ENCODE data around the gene PHAF1. TPM values are rescaled to one million over a fixed set of nuclear protein-coding genes. Genes with fewer than 3 reads are reported as not detected.
A peak's percentile ranks its signal among the peaks of the same experiment; 100 is the strongest.

PHAF1 gene
- total RNA-seq: 10 to 100 TPM; 12.7 to 14.0 TPM

- intact Hi-C loops (cut with DNase I, micrococcal nuclease): loop anchor here (1.0 to 5.0 kb wide), 8 partner anchors 48 to 201 kb away; partner anchors contain the start of genes CBFB (in 1 of the 2), FBXL8 (in 1 of the 2), MATCAP1 (in 1 of the 2) and TMEM208 (in 1 of the 2)
- no peaks in the 10 kb centered on the region for H3K27me3 Mint-ChIP-seq
- ATAC-seq (peak; percentile 94), DNase-seq (peak; percentile 98)
- H3K9me3 Mint-ChIP-seq (ENCODE audit: low read depth): no peaks in the 10 kb centered on the region
- peak within 1 kb of the TSS; percentile 94 for H3K4me3 Mint-ChIP-seq
- POLR2A ChIA-PET: interaction anchor here (0.6 kb wide), 1 partner anchor 35 kb away, joined by 3 read pairs; no protein-coding TSS in a partner anchor
- H3K27ac Mint-ChIP-seq: peak within 1 kb of the TSS; percentile 85
- H3K36me3 Mint-ChIP-seq (ENCODE audit: low read depth): peaks cover 7% of the 10 kb centered on the region
- H3K4me1 Mint-ChIP-seq: peaks cover 24% of the 10 kb centered on the region
- CTCF ChIA-PET: interaction anchor here (0.9 to 1.7 kb wide), 3 partner anchors 9 to 91 kb away, joined by 3 to 5 read pairs (median 3); no protein-coding TSS in a partner anchor
Measured at GRCh38 chr16:67109407-67110135, at the start of gene PHAF1. Gene PHAF1, plus strand, starts transcription at chr16:67109941. Its CDS starts 235 bp downstream, at chr16:67110176.

- Mint-ChIP-seq H3K27me3 (no peaks in the 10 kb centered on the region), H3K36me3 (ENCODE audit: low read depth) (peaks cover 21% of the 10 kb centered on the region), H3K4me3 (no peak overlapping the region), H3K4me1 (peaks cover 12% of the 10 kb centered on the region), H3K27ac (peak overlapping the region; percentile 67), H3K9me3 (ENCODE audit: low read depth) (no peaks in the 10 kb centered on the region)
- POLR2A ChIA-PET: no interaction called here
- DNase-seq: no peak
- CTCF ChIA-PET: no interaction called here
- peak; percentile 44 for ATAC-seq
- intact Hi-C loops (cut with DNase I, micrococcal nuclease): no loop called here
Measured at GRCh38 chr16:67063008-67063407, 46.7 kb upstream of the PHAF1 start.

- Mint-ChIP-seq H3K27me3 (no peaks in the 10 kb centered on the region), H3K27ac (no peak overlapping the region), H3K36me3 (ENCODE audit: low read depth) (peaks cover 32% of the 10 kb centered on the region), H3K4me3 (no peak overlapping the region), H3K4me1 (peaks cover 3% of the 10 kb centered on the region), H3K9me3 (ENCODE audit: low read depth) (no peaks in the 10 kb centered on the region)
- POLR2A ChIA-PET: interaction anchor here (1.1 kb wide), 1 partner anchor 24 kb away, joined by 5 read pairs; no protein-coding TSS in a partner anchor
- CTCF ChIA-PET: interaction anchor here (0.5 to 1.5 kb wide), 6 partner anchors 15 to 512 kb away, joined by 3 to 6 read pairs (median 4); no protein-coding TSS in a partner anchor
- DNase-seq (no peak), ATAC-seq (no peak)
- intact Hi-C loops (cut with DNase I, micrococcal nuclease): no loop called here
Measured at GRCh38 chr16:67068212-67068753, 41.5 kb upstream of the PHAF1 start.

- Mint-ChIP-seq H3K36me3 (ENCODE audit: low read depth) (peaks cover 38% of the 10 kb centered on the region), H3K27me3 (no peaks in the 10 kb centered on the region), H3K4me1 (no peaks in the 10 kb centered on the region), H3K4me3 (no peak overlapping the region), H3K9me3 (ENCODE audit: low read depth) (no peaks in the 10 kb centered on the region), H3K27ac (no peak overlapping the region)
- POLR2A ChIA-PET: no interaction called here
- intact Hi-C loops (cut with DNase I, micrococcal nuclease): no loop called here
- ATAC-seq: no peak
- DNase-seq: no peak
- CTCF ChIA-PET: interaction anchor here (0.5 to 2.5 kb wide), 4 partner anchors 11 to 309 kb away, joined by 3 to 7 read pairs (median 4); no protein-coding TSS in a partner anchor
Measured at GRCh38 chr16:67071476-67072048, 38.2 kb upstream of the PHAF1 start.

GRCh38 chr16:67075331-67075730 lies 34.4 kb upstream of the PHAF1 start:
- no peaks in the 10 kb centered on the region for H3K9me3 Mint-ChIP-seq (ENCODE audit: low read depth)
- POLR2A ChIA-PET: no interaction called here
- intact Hi-C loops (cut with DNase I, micrococcal nuclease): no loop called here
- H3K4me3 Mint-ChIP-seq: no peak overlapping the region
- H3K27me3 Mint-ChIP-seq: no peaks in the 10 kb centered on the region
- DNase-seq (no peak), ATAC-seq (no peak)
- peaks cover 15% of the 10 kb centered on the region for H3K36me3 Mint-ChIP-seq (ENCODE audit: low read depth)
- no peaks in the 10 kb centered on the region for H3K4me1 Mint-ChIP-seq
- CTCF ChIA-PET: interaction anchor here (1.7 kb wide), 1 partner anchor 62 kb away, joined by 5 read pairs; no protein-coding TSS in a partner anchor
- H3K27ac Mint-ChIP-seq: no peak overlapping the region

GRCh38 chr16:67077871-67078270 lies 31.9 kb upstream of the PHAF1 start:
- peaks cover 11% of the 10 kb centered on the region for H3K36me3 Mint-ChIP-seq (ENCODE audit: low read depth)
- no peak overlapping the region for H3K4me3 Mint-ChIP-seq

GRCh38 chr16:67082100-67082499 lies 27.6 kb upstream of the PHAF1 start:
- H3K27me3 Mint-ChIP-seq: no peaks in the 10 kb centered on the region
- no peak overlapping the region for H3K27ac Mint-ChIP-seq
- ChIA-PET CTCF (interaction anchor here (2.9 kb wide), 1 partner anchor 19 kb away, joined by 14 read pairs; no protein-coding TSS in a partner anchor), POLR2A (interaction anchor here (0.8 kb wide), 1 partner anchor 106 kb away, joined by 4 read pairs; no protein-coding TSS in a partner anchor)
- H3K36me3 Mint-ChIP-seq (ENCODE audit: low read depth): peaks cover 14% of the 10 kb centered on the region
- H3K9me3 Mint-ChIP-seq (ENCODE audit: low read depth): no peaks in the 10 kb centered on the region
- no peak overlapping the region for H3K4me3 Mint-ChIP-seq
- intact Hi-C loops (cut with DNase I, micrococcal nuclease): no loop called here
- no peak for ATAC-seq
- DNase-seq: no peak
- H3K4me1 Mint-ChIP-seq: no peaks in the 10 kb centered on the region

More at GRCh38 chr16:67077871-67078270, 31.9 kb upstream of the PHAF1 start:
- POLR2A ChIA-PET: no interaction called here
- ATAC-seq (no peak), DNase-seq (no peak)
- H3K27me3 Mint-ChIP-seq: no peaks in the 10 kb centered on the region
- no peaks in the 10 kb centered on the region for H3K4me1 Mint-ChIP-seq
- CTCF ChIA-PET: interaction anchor here (1.1 kb wide), 1 partner anchor 119 kb away, joined by 3 read pairs; no protein-coding TSS in a partner anchor
- no peak overlapping the region for H3K27ac Mint-ChIP-seq
- no peaks in the 10 kb centered on the region for H3K9me3 Mint-ChIP-seq (ENCODE audit: low read depth)
- intact Hi-C loops (cut with DNase I, micrococcal nuclease): no loop called here

GRCh38 chr16:67082891-67083290 lies 26.9 kb upstream of the PHAF1 start:
- H3K36me3 Mint-ChIP-seq (ENCODE audit: low read depth): peaks cover 14% of the 10 kb centered on the region

GRCh38 chr16:67084345-67085028 lies 25.3 kb upstream of the PHAF1 start:
- POLR2A ChIA-PET: no interaction called here
- Mint-ChIP-seq H3K4me1 (peaks cover 2% of the 10 kb centered on the region), H3K36me3 (ENCODE audit: low read depth) (peaks cover 17% of the 10 kb centered on the region), H3K27me3 (no peaks in the 10 kb centered on the region), H3K27ac (no peak overlapping the region), H3K4me3 (no peak overlapping the region), H3K9me3 (ENCODE audit: low read depth) (no peaks in the 10 kb centered on the region)
- CTCF ChIA-PET: interaction anchor here (0.6 to 1.3 kb wide), 2 partner anchors 16 to 63 kb away, joined by 3 read pairs; no protein-coding TSS in a partner anchor
- ATAC-seq (peak; percentile 23), DNase-seq (no peak)
- intact Hi-C loops (cut with DNase I, micrococcal nuclease): no loop called here

More at GRCh38 chr16:67082891-67083290, 26.9 kb upstream of the PHAF1 start:
- no peak overlapping the region for H3K27ac Mint-ChIP-seq
- no peaks in the 10 kb centered on the region for H3K4me1 Mint-ChIP-seq
- ChIA-PET CTCF (interaction anchor here (0.6 to 2.9 kb wide), 3 partner anchors 15 to 107 kb away, joined by 3 to 14 read pairs (median 3); no protein-coding TSS in a partner anchor), POLR2A (no interaction called here)
- intact Hi-C loops (cut with DNase I, micrococcal nuclease): no loop called here
- no peak for DNase-seq
- ATAC-seq: no peak
- H3K27me3 Mint-ChIP-seq: no peaks in the 10 kb centered on the region
- no peaks in the 10 kb centered on the region for H3K9me3 Mint-ChIP-seq (ENCODE audit: low read depth)
- H3K4me3 Mint-ChIP-seq: no peak overlapping the region

- intact Hi-C loops (cut with DNase I, micrococcal nuclease): no loop called here
- DNase-seq (no peak), ATAC-seq (no peak)
- H3K27ac Mint-ChIP-seq: no peak overlapping the region
- no peaks in the 10 kb centered on the region for H3K27me3 Mint-ChIP-seq
- H3K36me3 Mint-ChIP-seq (ENCODE audit: low read depth): peaks cover 15% of the 10 kb centered on the region
- H3K9me3 Mint-ChIP-seq (ENCODE audit: low read depth): no peaks in the 10 kb centered on the region
- ChIA-PET CTCF (interaction anchor here (0.5 to 1.8 kb wide), 8 partner anchors 15 to 577 kb away, joined by 3 to 4 read pairs (median 3); no protein-coding TSS in a partner anchor), POLR2A (no interaction called here)
- H3K4me3 Mint-ChIP-seq: no peak overlapping the region
- peaks cover 4% of the 10 kb centered on the region for H3K4me1 Mint-ChIP-seq
Measured at GRCh38 chr16:67086822-67087221, 22.9 kb upstream of the PHAF1 start.

GRCh38 chr16:67087291-67087690 lies 22.4 kb upstream of the PHAF1 start:
- CTCF ChIA-PET: interaction anchor here (0.7 to 1.8 kb wide), 5 partner anchors 14 to 577 kb away, joined by 3 to 4 read pairs (median 3); no protein-coding TSS in a partner anchor
- intact Hi-C loops (cut with DNase I, micrococcal nuclease): no loop called here
- peaks cover 18% of the 10 kb centered on the region for H3K36me3 Mint-ChIP-seq (ENCODE audit: low read depth)

More at GRCh38 chr16:67087291-67087690, 22.4 kb upstream of the PHAF1 start:
- ATAC-seq: no peak
- Mint-ChIP-seq H3K4me3 (no peak overlapping the region), H3K4me1 (peaks cover 8% of the 10 kb centered on the region), H3K9me3 (ENCODE audit: low read depth) (no peaks in the 10 kb centered on the region), H3K27ac (no peak overlapping the region), H3K27me3 (no peaks in the 10 kb centered on the region)
- POLR2A ChIA-PET: no interaction called here
- no peak for DNase-seq

Measured in activated CD4-positive, alpha-beta T cell treated with anti-CD3 and anti-CD28 coated beads for 36 hours (primary cell).